ENCODE measurements around the gene MCCC2.
"Not testable (repeated sequence)": the region's sequence is repeated elsewhere in the genome, so short reads cannot be mapped to it uniquely, and the experiment has no call there.

Gene MCCC2

GRCh38 chr5:71663191-71663969, 76.2 kb downstream of the MCCC2 start:
- no peak for DNase-seq

- not testable (repeated sequence) for DNase-seq
Observed at GRCh38 chr5:71664615-71665014, 77.5 kb downstream of the MCCC2 start.

GRCh38 chr5:71666321-71666720, 79.2 kb downstream of the MCCC2 start:
- no peak for DNase-seq

- no peak for DNase-seq
Observed at GRCh38 chr5:71677977-71678376, 90.8 kb downstream of the MCCC2 start.

DNA sequence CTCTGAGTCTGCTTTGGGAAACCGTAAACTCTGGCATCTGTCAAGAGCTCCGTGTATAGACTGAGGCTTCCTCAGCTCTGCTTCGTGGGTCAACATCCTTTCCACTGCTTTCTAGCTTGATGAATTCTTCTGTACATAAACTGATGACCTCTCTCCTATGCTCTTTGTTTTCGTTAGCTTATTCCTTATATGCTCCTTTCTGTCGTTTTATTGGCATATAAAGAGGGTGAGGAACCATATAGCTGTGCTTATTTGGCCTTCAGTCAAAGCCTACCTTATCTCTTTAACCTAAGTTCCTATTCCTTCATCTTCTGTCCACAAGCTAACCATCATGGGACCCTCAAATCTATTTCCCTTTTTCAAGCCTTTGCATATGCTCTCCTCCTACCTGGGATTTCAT, 92.6 kb downstream of the MCCC2 start:
- no peak for DNase-seq

GRCh38 chr5:71680510-71680909, 93.4 kb downstream of the MCCC2 start:
- DNase-seq: no peak

DNA sequence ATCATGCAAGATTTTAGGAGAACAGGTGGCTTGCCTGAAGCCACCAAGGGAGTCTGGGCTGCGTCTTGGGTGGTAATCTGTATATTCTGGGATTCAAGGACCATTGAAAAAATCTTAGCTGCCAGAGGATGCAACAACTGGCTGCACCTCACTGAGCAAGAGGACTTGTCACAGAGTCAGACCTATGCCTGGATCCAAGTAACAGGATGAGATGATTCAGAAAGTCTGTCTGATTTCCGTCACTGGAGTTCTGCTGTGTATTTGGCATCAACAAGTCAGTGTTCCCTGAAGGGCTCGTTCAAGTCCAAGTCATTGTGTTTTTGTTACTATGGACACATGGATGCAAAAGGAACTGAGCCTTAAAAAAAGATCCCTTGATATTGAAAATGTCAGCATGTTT, 94.2 kb downstream of the MCCC2 start:
- no peak for DNase-seq

GRCh38 chr5:71684309-71684708, 97.2 kb downstream of the MCCC2 start:
- DNase-seq: no peak

DNA sequence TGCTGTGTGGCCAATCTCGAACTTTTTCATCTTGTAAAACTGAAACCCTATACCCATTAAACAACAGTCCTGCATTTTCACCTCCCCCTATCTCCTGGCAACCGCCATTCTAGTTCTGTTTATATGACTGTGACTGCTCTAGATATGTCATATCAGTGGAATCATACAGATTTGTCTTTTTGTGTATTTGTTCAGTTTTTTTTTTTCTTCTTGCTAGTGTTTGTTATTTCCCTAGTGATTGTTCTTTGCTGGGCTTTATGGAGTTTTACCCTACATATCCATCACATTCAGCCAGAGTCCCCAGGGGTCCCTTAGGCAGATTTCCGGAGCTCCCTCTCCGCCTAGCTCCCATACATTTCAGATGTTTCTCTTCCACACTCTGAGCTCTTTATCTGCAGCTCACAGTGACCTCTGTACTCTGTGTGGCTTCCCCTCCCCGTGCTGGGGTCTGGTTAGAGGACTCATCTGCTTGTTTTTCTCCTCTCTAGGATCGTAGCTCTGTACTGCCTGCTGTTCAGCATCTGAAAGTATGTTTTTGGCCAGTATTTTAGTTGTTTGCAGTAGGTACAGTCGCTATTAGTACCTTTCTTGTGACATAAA, 106.8 kb downstream of the MCCC2 start:
- no peak for DNase-seq

DNA sequence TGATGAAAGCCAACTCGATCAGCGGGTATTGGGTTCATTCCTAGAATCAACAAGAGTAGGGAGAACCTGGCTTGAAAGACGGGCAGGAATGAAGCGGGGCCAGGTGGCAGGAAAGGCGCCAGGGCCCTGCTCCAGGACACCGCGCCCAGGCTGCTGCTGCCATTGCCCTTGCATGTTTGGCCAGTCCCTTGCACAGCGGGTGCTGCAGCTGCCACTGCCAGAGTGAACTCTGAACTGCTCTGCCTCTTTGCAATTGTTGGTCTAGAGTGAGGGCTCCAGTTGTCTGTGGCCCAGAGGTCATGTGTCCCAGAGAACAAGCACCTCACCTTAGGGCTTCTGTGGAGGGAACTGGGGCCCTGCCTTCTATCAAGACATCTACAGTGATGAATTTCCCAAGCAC, 107.9 kb downstream of the MCCC2 start:
- no peak for DNase-seq

- no peak for DNase-seq
Observed at GRCh38 chr5:71695595-71695994, 108.5 kb downstream of the MCCC2 start.

DNA sequence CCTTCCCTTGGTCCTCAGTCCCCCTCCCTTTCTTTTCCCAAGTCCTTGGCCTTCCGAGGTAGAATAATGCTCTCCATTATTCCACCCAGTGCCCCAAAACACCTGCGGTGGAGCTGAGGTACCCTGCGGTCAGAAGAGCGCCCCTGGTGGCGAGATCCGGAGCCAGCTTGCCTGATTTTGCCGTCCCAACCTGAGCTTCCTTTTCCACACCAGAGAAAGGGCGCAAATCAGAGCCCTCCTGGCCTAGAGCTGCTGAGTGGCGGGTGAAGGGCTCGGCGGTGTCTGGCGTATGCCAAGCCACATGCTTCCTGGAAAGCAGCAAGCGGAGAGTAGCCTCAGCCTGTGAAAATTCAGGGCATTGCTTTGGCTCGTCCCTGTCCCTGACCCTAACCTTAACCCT, 110.8 kb downstream of the MCCC2 start:
- DNase-seq: no peak

GRCh38 chr5:71699233-71699632, 112.1 kb downstream of the MCCC2 start:
- no peak for DNase-seq

GRCh38 chr5:71699751-71700150, 112.6 kb downstream of the MCCC2 start:
- DNase-seq: no peak

- DNase-seq: no peak
Observed at GRCh38 chr5:71700803-71701202, 113.7 kb downstream of the MCCC2 start.

GRCh38 chr5:71701407-71701806, 114.3 kb downstream of the MCCC2 start:
- no peak for DNase-seq

DNA sequence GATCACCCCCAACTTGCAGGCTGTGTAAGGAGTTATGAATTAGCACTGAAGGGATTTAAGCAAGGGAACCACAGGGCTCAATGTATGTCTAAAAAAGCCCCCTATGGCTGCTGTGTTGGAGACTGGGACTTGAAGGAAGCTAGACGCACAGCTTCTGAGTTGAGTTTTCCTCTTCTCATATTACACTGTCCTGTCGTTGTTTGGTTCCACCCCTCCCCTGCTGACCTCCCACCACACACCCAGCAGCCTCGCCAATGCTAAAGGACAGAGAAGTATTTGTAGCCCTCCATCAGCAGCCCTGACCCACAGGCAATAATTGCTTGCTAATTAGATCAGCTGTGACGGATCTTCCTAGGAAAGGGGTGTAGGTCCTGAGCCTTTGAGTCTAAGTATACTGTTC, 116.8 kb downstream of the MCCC2 start:
- no peak for DNase-seq

DNA sequence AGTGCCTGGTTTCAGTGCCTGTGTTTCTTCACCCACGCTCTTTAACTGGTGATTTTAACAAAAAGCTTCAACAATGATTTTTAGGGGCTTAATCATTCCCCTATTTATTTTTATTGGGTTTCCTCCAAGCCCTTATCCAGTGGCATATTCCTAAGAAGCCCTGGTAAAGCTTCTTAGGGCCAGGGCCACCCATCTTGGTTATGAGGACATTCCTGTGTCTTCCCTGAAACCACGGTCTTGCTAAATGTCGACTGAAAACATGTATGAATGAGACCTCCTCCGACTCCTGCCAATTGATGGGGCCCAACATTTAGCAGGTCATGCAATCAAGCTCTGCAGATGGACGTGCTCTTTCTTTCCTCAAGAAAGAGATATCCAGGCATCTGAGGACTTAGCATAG, 118.3 kb downstream of the MCCC2 start:
- DNase-seq: no peak

- DNase-seq: no peak
Observed at GRCh38 chr5:71706906-71707305, 119.8 kb downstream of the MCCC2 start.

Data from NCI-H1092 (cell line).